CD1c-positive myeloid dendritic cell (primary cell): ENCODE results near the gene SLC43A3.

ENCODE experiments used
- DNase-seq: peaks from one replicate; pipeline ENCODE4 v3.0.0-alpha.2; 2016; ENCODE audit errors: extremely low spot score

SLC43A3 gene

GRCh38 chr11:57358543-57358961, 68.4 kb downstream of the SLC43A3 start:
- DNase-seq, result no peak

- DNase-seq, result no peak
Measured at GRCh38 chr11:57357856-57358255, 69.1 kb downstream of the SLC43A3 start.

- DNase-seq, result no peak
Measured at GRCh38 chr11:57357310-57357709, 69.6 kb downstream of the SLC43A3 start.
